HCT116 (cell line): ENCODE results near the gene MTURN. TPM values are rescaled to one million over a fixed set of nuclear protein-coding genes. Genes with fewer than 3 reads are reported as not detected.

Experiments
- ATAC-seq: fragments of 200-7000 bp; cut with Tn5 transposase; 2 replicates; pipeline ENCODE4 v1.9.1; 2020; ENCODE audit warnings: mild to moderate bottlenecking, moderate library complexity
- BruUV-seq: library from RNA; stranded (reverse); fragments of 400-500 nt; replicated peaks from 2 replicates; lab custom pipeline; 2021; lab: Mats Ljungman, UMichigan
- CTCF ChIA-PET: fragments of 300-600 bp; sonication (Branson Sonifier 250); formaldehyde crosslinking; loops from one replicate; lab custom pipeline; 2021; ENCODE audit warnings: antibody characterized with exemption; lab: Charles Lee
- POLR2A ChIA-PET: fragments of 300-600, 350-600 bp; sonication (Branson Sonifier 250); formaldehyde crosslinking; loops from one replicate; lab custom pipeline; 2021; ENCODE audit warnings: antibody characterized with exemption; lab: Charles Lee
- RAD21 ChIA-PET, 2 experiments: fragments of 300-600 bp; sonication (Branson Sonifier 250); formaldehyde crosslinking; loops; one replicate each; lab custom pipeline; 2023; ENCODE audit warnings: low total read pairs in 2 of 2; ENCODE audit not compliant: uncharacterized antibody in 2 of 2, unreplicated experiment in 2 of 2, low non-redundant PET in 1 of 2; lab: Charles Lee
- DNase-seq: peaks from one replicate; pipeline ENCODE4 v3.0.0-alpha.2; 2010; ENCODE audit warnings: low read depth, low spot score
- H2AFZ ChIP-seq: fragments of 200-600 bp; shearing (Covaris generic), sonication (generic); 2 replicates; pipeline ENCODE4 v1.6.1; 2017; ENCODE audit warnings: low read depth, mixed run types, mixed read lengths, antibody characterized with exemption, low read length; ENCODE audit not compliant: poor library complexity, severe bottlenecking
- H3K27ac ChIP-seq: 2 replicates; pipeline ENCODE4 v1.5.1; 2012; ENCODE audit warnings: low read depth, low read length
- H3K27me3 ChIP-seq: fragments of 200-600 bp; sonication (generic); 2 replicates; pipeline ENCODE4 v1.6.1; 2016; ENCODE audit warnings: mixed run types, low read length, mixed read lengths; ENCODE audit not compliant: insufficient read depth
- H3K36me3 ChIP-seq, 2 experiments: fragments of 200-500 bp in 1 of 2; fragments of 200-600 bp in 1 of 2; sonication (Bioruptor generic) in 1 of 2; sonication (generic) in 1 of 2; 2 replicates each; pipeline versions ENCODE4 v1.5.1 to v1.6.1; 2014 to 2016; ENCODE audit warnings: low read length in 2 of 2, inconsistent platforms in 1 of 2, mixed read lengths in 1 of 2, mixed run types in 1 of 2; ENCODE audit not compliant: insufficient read depth in 2 of 2, control insufficient read depth in 1 of 2
- H3K4me1 ChIP-seq, 2 experiments: fragments of 200-600 bp in 1 of 2; sonication (generic) in 1 of 2; 2 replicates each; pipeline versions ENCODE4 v1.5.1 to v1.6.1; 2012 to 2017; ENCODE audit warnings: low read length in 2 of 2, inconsistent platforms in 1 of 2, mild to moderate bottlenecking in 1 of 2, mixed read lengths in 1 of 2, mixed run types in 1 of 2, moderate library complexity in 1 of 2; ENCODE audit not compliant: insufficient read depth in 2 of 2, control insufficient read depth in 1 of 2
- H3K4me2 ChIP-seq: fragments of 200-600 bp; sonication (generic); 2 replicates; pipeline ENCODE4 v1.6.1; 2017; ENCODE audit warnings: mixed run types, low read length, mixed read lengths
- H3K4me3 ChIP-seq, 2 experiments: fragments of 200-600 bp in 1 of 2; sonication (generic) in 1 of 2; replicated peaks in 1 of 2; 2 replicates each; pipeline ENCODE4 v1.5.1; 2011 to 2016; ENCODE audit warnings: low read length in 2 of 2, control low read depth in 1 of 2, low read depth in 1 of 2, mild to moderate bottlenecking in 1 of 2, mixed read lengths in 1 of 2, mixed run types in 1 of 2
- H3K79me2 ChIP-seq: fragments of 200-600 bp; sonication (generic); 2 replicates; pipeline ENCODE4 v1.6.1; 2017; ENCODE audit warnings: mild to moderate bottlenecking, mixed run types, low read length, moderate library complexity, mixed read lengths; ENCODE audit not compliant: insufficient read depth
- H3K9ac ChIP-seq: fragments of 200-600 bp; sonication (generic); 2 replicates; pipeline ENCODE4 v1.6.1; 2016; ENCODE audit warnings: low read length, mixed read lengths
- H3K9me2 ChIP-seq: fragments of 200-600 bp; sonication (generic), shearing (Covaris generic); 2 replicates; pipeline ENCODE4 v1.6.1; 2017; ENCODE audit warnings: mixed run types, mild to moderate bottlenecking, moderate library complexity; ENCODE audit not compliant: insufficient read depth
- H3K9me3 ChIP-seq, 2 experiments: fragments of 200-500 bp in 1 of 2; fragments of 200-600 bp in 1 of 2; sonication (Bioruptor generic) in 1 of 2; sonication (generic) in 1 of 2; 2 replicates each; pipeline ENCODE4 v1.6.1; 2014 to 2017; ENCODE audit warnings: low read length in 2 of 2, mixed read lengths in 2 of 2, inconsistent platforms in 1 of 2, low read depth in 1 of 2, mild to moderate bottlenecking in 1 of 2, mixed run types in 1 of 2, moderate library complexity in 1 of 2; ENCODE audit not compliant: control insufficient read depth in 1 of 2, insufficient read depth in 1 of 2
- H4K20me1 ChIP-seq: fragments of 200-600 bp; sonication (generic), shearing (Covaris generic); 2 replicates; pipeline ENCODE4 v1.6.1; 2017; ENCODE audit warnings: mixed run types, mild to moderate bottlenecking, moderate library complexity; ENCODE audit not compliant: insufficient read depth
- CBX3 ChIP-seq: IDR thresholded peaks from 2 replicates; pipeline ENCODE4 v1.6.1; 2012; ENCODE audit warnings: low read depth
- CEBPB ChIP-seq: IDR thresholded peaks from 2 replicates; pipeline ENCODE4 v1.6.1; 2012; ENCODE audit warnings: low read depth
- CTCF ChIP-seq, 3 experiments: fragments of 200-600 bp in 1 of 3; sonication (generic) in 1 of 3; IDR thresholded peaks in 2 of 3; conservative IDR thresholded peaks in 1 of 3; 2 replicates each; pipeline ENCODE4 v1.5.1; 2012 to 2017; ENCODE audit warnings: low read depth in 2 of 3, low read length in 2 of 3, antibody characterized with exemption in 1 of 3, borderline replicate concordance in 1 of 3, control low read depth in 1 of 3, mild to moderate bottlenecking in 1 of 3, mixed read lengths in 1 of 3, mixed run types in 1 of 3, moderate library complexity in 1 of 3; ENCODE audit not compliant: insufficient read depth in 1 of 3
- EZH2 ChIP-seq: fragments of 200-600 bp; sonication (generic); IDR thresholded peaks from 2 replicates; pipeline ENCODE4 v1.6.1; 2017; ENCODE audit warnings: antibody characterized with exemption, mixed run types
- FOSL1 ChIP-seq: IDR thresholded peaks from 2 replicates; pipeline ENCODE4 v1.6.1; 2012; ENCODE audit warnings: low read depth
- MAX ChIP-seq: IDR thresholded peaks from 2 replicates; pipeline ENCODE4 v1.6.1; 2012
- POLR2A ChIP-seq: IDR thresholded peaks from 2 replicates; pipeline ENCODE4 v1.7.0; 2011; ENCODE audit warnings: borderline replicate concordance; ENCODE audit not compliant: insufficient read depth, insufficient read length; ENCODE audit errors: extremely low read depth
- POLR2AphosphoS5 ChIP-seq: IDR thresholded peaks from 2 replicates; pipeline ENCODE4 v1.6.1; 2011; ENCODE audit warnings: mild to moderate bottlenecking, low read depth, low read length, moderate library complexity
- RAD21 ChIP-seq: IDR thresholded peaks from 2 replicates; pipeline ENCODE4 v1.6.1; 2012; ENCODE audit warnings: low read depth, mild to moderate bottlenecking
- SRF ChIP-seq: IDR thresholded peaks from 2 replicates; pipeline ENCODE4 v1.6.1; 2012; ENCODE audit warnings: low read depth
- YY1 ChIP-seq: IDR thresholded peaks from 2 replicates; pipeline ENCODE4 v1.6.1; 2011; ENCODE audit warnings: low read length, low read depth, moderate library complexity, mild to moderate bottlenecking; ENCODE audit not compliant: insufficient replicate concordance; ENCODE audit errors: extremely low read depth
- ZNF274 ChIP-seq: fragments of 200-500 bp; sonication (Bioruptor generic); IDR thresholded peaks from 2 replicates; pipeline ENCODE4 v1.6.1; 2014; ENCODE audit warnings: mild to moderate bottlenecking, low read depth, low read length, inconsistent platforms
- intact Hi-C: fragments of 100-400 bp; cut with micrococcal nuclease; formaldehyde crosslinking; loops from 2 replicates; pipeline ENCODE4 v1.10.0; 2022
- total RNA-seq: library from RNA; stranded (reverse); gene quantifications from one replicate; pipeline ENCODE4 v1.2.1, GENCODE V29; 2021; ENCODE audit not compliant: unreplicated experiment

MTURN gene
- total RNA-seq, 1 experiment from 2014 or later = 7.5 TPM

- no peak overlapping the region for H3K27ac ChIP-seq
- ATAC-seq = peak; percentile 88
- H3K9me2 ChIP-seq = no peaks in the 10 kb centered on the region
- no peaks in the 10 kb centered on the region for H3K36me3 ChIP-seq
- RAD21 ChIA-PET = no interaction called here
- H3K27me3 ChIP-seq = no peaks in the 10 kb centered on the region
- intact Hi-C loops = loop anchor here (1.0 to 10.0 kb wide), 2 partner anchors 254 to 585 kb away; no protein-coding TSS in a partner anchor
- peaks cover 0 to 13% of the 10 kb centered on the region in 2 experiments; a peak in 2 of 4 replicates for H3K4me1 ChIP-seq
- POLR2A ChIA-PET = interaction anchor here (0.7 kb wide), 1 partner anchor 25 kb away, joined by 3 read pairs; the partner anchor contains the start of gene MTURN
- H3K4me3 ChIP-seq = no peak overlapping the region
- H4K20me1 ChIP-seq = no peaks in the 10 kb centered on the region
- TF ChIP-seq YY1 (no peak), MAX (no peak), CTCF (IDR thresholded peaks at IDR 0.05 in 2 of 3, conservative IDR thresholded peaks at IDR 0.05 in 1 of 3; ENCODE audit: borderline replicate concordance in 1 of 3, insufficient read depth in 1 of 3, low read depth in 2 of 3, low read length in 2 of 3) (peak in 2 of 3 experiments; percentile 43 to 49; a peak in 4 of 6 replicates), CEBPB (no peak), RAD21 (0 out of 2 replicates have a peak, but pooled peaks have one; percentile 4)
- H3K9ac ChIP-seq = no peak overlapping the region
- H3K4me2 ChIP-seq = 0 out of 2 replicates have a peak overlapping the region, but pooled peaks have one; percentile 11
- H3K79me2 ChIP-seq = no peaks in the 10 kb centered on the region
- BruUV-seq = no TSS peak
- no peak overlapping the region for H2AFZ ChIP-seq
- no peak for DNase-seq
- no peaks in the 10 kb centered on the region for H3K9me3 ChIP-seq
- CTCF ChIA-PET = interaction anchor here (1.0 to 1.2 kb wide), 2 partner anchors 11 to 405 kb away, joined by 3 to 4 read pairs; no protein-coding TSS in a partner anchor
Measured at GRCh38 chr7:30159698-30160143, 24.9 kb downstream of the MTURN start.

- RAD21 ChIA-PET = no interaction called here
- Histone ChIP-seq H3K4me2 (no peak overlapping the region), H3K27ac (no peak overlapping the region), H3K27me3 (no peaks in the 10 kb centered on the region), H3K9ac (no peak overlapping the region), H3K79me2 (no peaks in the 10 kb centered on the region), H4K20me1 (no peaks in the 10 kb centered on the region), H3K4me1 (peaks cover 0 to 13% of the 10 kb centered on the region in 2 experiments; a peak in 2 of 4 replicates), H2AFZ (no peak overlapping the region), H3K36me3 (no peaks in the 10 kb centered on the region), H3K9me2 (no peaks in the 10 kb centered on the region), H3K9me3 (no peaks in the 10 kb centered on the region), H3K4me3 (no peak overlapping the region)
- intact Hi-C loops = loop anchor here (10.0 kb wide), 1 partner anchor 584 kb away; no protein-coding TSS in a partner anchor
- ATAC-seq (no peak), DNase-seq (no peak)
- CTCF ChIA-PET = interaction anchor here (1.0 to 1.2 kb wide), 2 partner anchors 10 to 404 kb away, joined by 3 to 4 read pairs; no protein-coding TSS in a partner anchor
- POLR2A ChIA-PET = no interaction called here
- BruUV-seq = no TSS peak
- TF ChIP-seq CTCF (IDR thresholded peaks at IDR 0.05 in 2 of 3, conservative IDR thresholded peaks at IDR 0.05 in 1 of 3; ENCODE audit: borderline replicate concordance in 1 of 3, insufficient read depth in 1 of 3, low read depth in 2 of 3, low read length in 2 of 3) (no peak), CBX3 (no peak), SRF (no peak), POLR2A (no peak), POLR2AphosphoS5 (no peak), ZNF274 (no peak), EZH2 (no peak), FOSL1 (no peak)
Measured at GRCh38 chr7:30160329-30160728, 25.5 kb downstream of the MTURN start.
